ENCODE measurements around the gene APBA3.

The APBA3 gene

GRCh38 chr19:3712663-3713611 lies 48.6 kb downstream of the APBA3 start:
- no peak for DNase-seq (ENCODE audit: low read depth in 1 of 2, low spot score in 1 of 2)
- H3K27me3 ChIP-seq (ENCODE audit: insufficient read depth, poor library complexity, severe bottlenecking) = peaks cover 23% of the 10 kb centered on the region
- no peak overlapping the region for H3K4me3 ChIP-seq (replicated peaks; ENCODE audit: insufficient read depth, low read length)
- no peak overlapping the region for H3K27ac ChIP-seq (replicated peaks)
- no peak for TF ChIP-seq SPI1 (IDR thresholded peaks at IDR 0.05; ENCODE audit: borderline replicate concordance, low read depth)
- no peak for TF ChIP-seq GABPA (IDR thresholded peaks at IDR 0.05; ENCODE audit: low read depth)
- TF ChIP-seq REST (IDR thresholded peaks at IDR 0.05; ENCODE audit: insufficient replicate concordance, low read depth) = no peak
- TF ChIP-seq POLR2AphosphoS5 (IDR thresholded peaks at IDR 0.05; ENCODE audit: low read depth) = no peak
- TF ChIP-seq CTCF (IDR thresholded peaks at IDR 0.05; ENCODE audit: insufficient read depth, low read length) = no peak

GRCh38 chr19:3710265-3710812 lies 51.2 kb downstream of the APBA3 start:
- no peak for TF ChIP-seq GABPA (IDR thresholded peaks at IDR 0.05; ENCODE audit: low read depth)
- TF ChIP-seq POLR2AphosphoS5 (IDR thresholded peaks at IDR 0.05; ENCODE audit: low read depth) = no peak
- no peak for TF ChIP-seq REST (IDR thresholded peaks at IDR 0.05; ENCODE audit: insufficient replicate concordance, low read depth)
- no peak for TF ChIP-seq CTCF (IDR thresholded peaks at IDR 0.05; ENCODE audit: insufficient read depth, low read length)
- peak; percentile 2; the same call in 1 of the 2 replicates for TF ChIP-seq SPI1 (IDR thresholded peaks at IDR 0.05; ENCODE audit: borderline replicate concordance, low read depth)
- Histone ChIP-seq H3K4me3 (replicated peaks; ENCODE audit: insufficient read depth, low read length) (no peak overlapping the region), H3K27ac (replicated peaks) (no peak overlapping the region), H3K27me3 (ENCODE audit: insufficient read depth, poor library complexity, severe bottlenecking) (peaks cover 29% of the 10 kb centered on the region)
- peak; percentile 52 to 74 for DNase-seq (ENCODE audit: low read depth in 1 of 2, low spot score in 1 of 2)

- Histone ChIP-seq H3K27me3 (ENCODE audit: insufficient read depth, poor library complexity, severe bottlenecking) (peaks cover 29% of the 10 kb centered on the region), H3K27ac (replicated peaks) (no peak within 1 kb of the TSS), H3K4me3 (replicated peaks; ENCODE audit: insufficient read depth, low read length) (no peak within 1 kb of the TSS)
- no peak for TF ChIP-seq POLR2AphosphoS5 (IDR thresholded peaks at IDR 0.05; ENCODE audit: low read depth)
- no peak for TF ChIP-seq REST (IDR thresholded peaks at IDR 0.05; ENCODE audit: insufficient replicate concordance, low read depth)
- DNase-seq (ENCODE audit: low read depth in 1 of 2, low spot score in 1 of 2) = peak in 1 of 2 experiments; percentile 34
Measured at GRCh38 chr19:3708207-3708931, 53.1 kb downstream of the APBA3 start, which contains the start of gene TJP3. Gene TJP3 (plus strand): TSS chr19:3708384. CDS start chr19:3728433, 20,049 bp downstream.

All from HL-60 (cell line).